CD4-positive, alpha-beta memory T cell (primary cell): ENCODE measurements around the gene GMDS. TPM values are rescaled to one million over a fixed set of nuclear protein-coding genes. Genes with fewer than 3 reads are reported as not detected.

Source experiments
- CTCF ChIA-PET: fragments of 350-600 bp; sonication (Branson Sonifier 250); formaldehyde crosslinking; loops from one replicate; lab custom pipeline; 2021; ENCODE audit warnings: inconsistent platforms; ENCODE audit not compliant: partially characterized antibody; lab: Charles Lee
- POLR2A ChIA-PET: fragments of 350-600 bp; sonication (Branson Sonifier 250); formaldehyde crosslinking; loops from one replicate; lab custom pipeline; 2021; ENCODE audit not compliant: partially characterized antibody; lab: Charles Lee
- DNase-seq, 5 donors: peaks; one replicate each; pipeline versions ENCODE4 v3.0.0 to v3.0.0-alpha.2; 2020 to 2022; ENCODE audit warnings: mixed read lengths in 1 of 5
- H3K27ac ChIP-seq: one replicate; pipeline ENCODE4 v1.7.0; 2013; ENCODE audit warnings: low read depth, low read length
- H3K27me3 ChIP-seq: 2 replicates; pipeline ENCODE4 v1.7.0; 2013; ENCODE audit warnings: mild to moderate bottlenecking, low read length, moderate library complexity; ENCODE audit not compliant: insufficient read depth
- H3K36me3 ChIP-seq: 2 replicates; pipeline ENCODE4 v1.7.0; 2013; ENCODE audit warnings: mild to moderate bottlenecking, low read length, moderate library complexity; ENCODE audit not compliant: insufficient read depth
- H3K4me1 ChIP-seq: 2 replicates; pipeline ENCODE4 v1.7.0; 2013; ENCODE audit warnings: mild to moderate bottlenecking, low read length, moderate library complexity; ENCODE audit not compliant: insufficient read depth
- H3K4me3 ChIP-seq, 2 donors: one replicate each; pipeline ENCODE4 v1.7.0; 2013; ENCODE audit warnings: low read length in 2 of 2, mild to moderate bottlenecking in 1 of 2
- H3K9me3 ChIP-seq, 2 donors: one replicate each; pipeline ENCODE4 v1.7.0; 2013; ENCODE audit warnings: low read length in 2 of 2, control low read depth in 1 of 2; ENCODE audit not compliant: control insufficient read depth in 1 of 2
- H3K27ac Mint-ChIP-seq, 7 donors: one replicate each; pipeline ENCODE4 v1.8.0; 2020 to 2021; ENCODE audit warnings: mixed read lengths in 7 of 7, mild to moderate bottlenecking in 6 of 7, inconsistent platforms in 3 of 7, moderate library complexity in 3 of 7
- H3K27me3 Mint-ChIP-seq, 2 donors: one replicate each; pipeline ENCODE4 v1.8.0; 2020 to 2021; ENCODE audit warnings: mixed read lengths in 2 of 2
- H3K36me3 Mint-ChIP-seq, 2 donors: one replicate each; pipeline ENCODE4 v1.8.0; 2020 to 2021; ENCODE audit warnings: mixed read lengths in 2 of 2, inconsistent platforms in 1 of 2, mild to moderate bottlenecking in 1 of 2
- H3K4me1 Mint-ChIP-seq, 4 donors: one replicate each; pipeline ENCODE4 v1.8.0; 2020 to 2021; ENCODE audit warnings: mixed read lengths in 4 of 4, mild to moderate bottlenecking in 1 of 4
- H3K4me3 Mint-ChIP-seq, 8 donors: one replicate each; pipeline ENCODE4 v1.8.0; 2020 to 2021; ENCODE audit warnings: mixed read lengths in 8 of 8, mild to moderate bottlenecking in 7 of 8, moderate library complexity in 6 of 8, inconsistent platforms in 3 of 8
- H3K9me3 Mint-ChIP-seq, 8 donors: one replicate each; pipeline ENCODE4 v1.8.0; 2020 to 2021; ENCODE audit warnings: mixed read lengths in 8 of 8, mild to moderate bottlenecking in 5 of 8, inconsistent platforms in 3 of 8, moderate library complexity in 1 of 8
- intact Hi-C: fragments of 100-400 bp; cut with micrococcal nuclease; formaldehyde crosslinking; loops from one replicate; pipeline ENCODE4 v1.15.1; 2023
- polyA plus RNA-seq, 2 donors: library from polyadenylated mRNA; unstranded; fragments of 300-500 nt; fragmentation: Illumina TruSeq; gene quantifications; one replicate each; pipeline ENCODE4 v1.2.3, GENCODE V29; 2021
- total RNA-seq, 2 experiments: library from RNA; stranded (reverse); gene quantifications; one replicate each; pipeline ENCODE4 v1.2.3, GENCODE V29; 2021

Gene GMDS
- total and polyA plus RNA-seq, 4 experiments from 2014 or later = 12.1 to 24.0 (median 15.2) TPM

GRCh38 chr6:1580585-1580984 is 664.8 kb downstream of the GMDS start:
- Mint-ChIP-seq H3K4me3 (no peak overlapping the region), H3K9me3 (no peaks in the 10 kb centered on the region), H3K4me1 (no peaks in the 10 kb centered on the region), H3K36me3 (no peaks in the 10 kb centered on the region), H3K27ac (no peak overlapping the region), H3K27me3 (peaks cover 5 to 15% of the 10 kb centered on the region in 2 donors)
- Histone ChIP-seq H3K27me3 (peaks cover 5% of the 10 kb centered on the region), H3K27ac (no peak overlapping the region), H3K4me1 (no peaks in the 10 kb centered on the region), H3K36me3 (no peaks in the 10 kb centered on the region), H3K4me3 (no peak overlapping the region), H3K9me3 (no peaks in the 10 kb centered on the region)
- DNase-seq = no peak
- ChIA-PET CTCF (interaction anchor here (1.0 kb wide), 2 partner anchors 12 to 57 kb away, joined by 3 read pairs; no protein-coding TSS in a partner anchor), POLR2A (no interaction called here)
- intact Hi-C loops = no loop called here

GRCh38 chr6:1580109-1580508 is 665.3 kb downstream of the GMDS start:
- H3K27ac Mint-ChIP-seq = no peak overlapping the region
- H3K27ac ChIP-seq = no peak overlapping the region
- no peaks in the 10 kb centered on the region for H3K36me3 Mint-ChIP-seq
- no peaks in the 10 kb centered on the region for H3K9me3 ChIP-seq
- H3K27me3 ChIP-seq = peaks cover 5% of the 10 kb centered on the region
- CTCF ChIA-PET = interaction anchor here (0.9 to 1.1 kb wide), 3 partner anchors 12 to 1170 kb away, joined by 3 to 4 read pairs (median 3); no protein-coding TSS in a partner anchor
- H3K4me1 Mint-ChIP-seq = no peaks in the 10 kb centered on the region
- no peak for DNase-seq
- H3K4me3 Mint-ChIP-seq = no peak overlapping the region
- no peaks in the 10 kb centered on the region for H3K36me3 ChIP-seq
- H3K27me3 Mint-ChIP-seq = peaks cover 4 to 16% of the 10 kb centered on the region in 2 donors
- no peaks in the 10 kb centered on the region for H3K9me3 Mint-ChIP-seq
- H3K4me1 ChIP-seq = no peaks in the 10 kb centered on the region
- POLR2A ChIA-PET = no interaction called here
- no peak overlapping the region for H3K4me3 ChIP-seq
- intact Hi-C loops = no loop called here

GRCh38 chr6:1579096-1579495 is 666.3 kb downstream of the GMDS start:
- Histone ChIP-seq H3K27ac (no peak overlapping the region), H3K9me3 (no peaks in the 10 kb centered on the region), H3K4me3 (no peak overlapping the region), H3K4me1 (no peaks in the 10 kb centered on the region), H3K27me3 (peaks cover 5% of the 10 kb centered on the region), H3K36me3 (no peaks in the 10 kb centered on the region)
- Mint-ChIP-seq H3K27ac (no peak overlapping the region), H3K27me3 (peaks cover 5 to 20% of the 10 kb centered on the region in 2 donors), H3K9me3 (no peaks in the 10 kb centered on the region), H3K36me3 (no peaks in the 10 kb centered on the region), H3K4me3 (no peak overlapping the region), H3K4me1 (no peaks in the 10 kb centered on the region)
- CTCF ChIA-PET = interaction anchor here (1.1 kb wide), 1 partner anchor 1171 kb away, joined by 4 read pairs; no protein-coding TSS in a partner anchor
- intact Hi-C loops = no loop called here
- DNase-seq = no peak
- POLR2A ChIA-PET = no interaction called here

- H3K27ac ChIP-seq = no peak overlapping the region
- peaks cover 5% of the 10 kb centered on the region for H3K27me3 ChIP-seq
- H3K4me3 Mint-ChIP-seq = no peak overlapping the region
- intact Hi-C loops = no loop called here
- H3K27me3 Mint-ChIP-seq = peaks cover 5 to 18% of the 10 kb centered on the region in 2 donors
- no peaks in the 10 kb centered on the region for H3K9me3 Mint-ChIP-seq
- no peak overlapping the region for H3K27ac Mint-ChIP-seq
- no peaks in the 10 kb centered on the region for H3K4me1 ChIP-seq
- no peak for DNase-seq
- no peak overlapping the region for H3K4me3 ChIP-seq
- ChIA-PET CTCF (interaction anchor here (1.5 kb wide), 1 partner anchor 14 kb away, joined by 3 read pairs; no protein-coding TSS in a partner anchor), POLR2A (no interaction called here)
- no peaks in the 10 kb centered on the region for H3K9me3 ChIP-seq
- H3K36me3 Mint-ChIP-seq = no peaks in the 10 kb centered on the region
- H3K4me1 Mint-ChIP-seq = no peaks in the 10 kb centered on the region
- H3K36me3 ChIP-seq = no peaks in the 10 kb centered on the region
These were observed 667.3 kb downstream of the GMDS start for GRCh38 chr6:1577896-1578745.

- ChIA-PET CTCF (interaction anchor here (1.4 to 1.5 kb wide), 2 partner anchors 13 to 30 kb away, joined by 3 read pairs; no protein-coding TSS in a partner anchor), POLR2A (no interaction called here)
- Mint-ChIP-seq H3K27me3 (peaks cover 5 to 16% of the 10 kb centered on the region in 2 donors), H3K4me3 (no peak overlapping the region), H3K9me3 (peaks cover 0 to 3% (median 0%) of the 10 kb centered on the region in 8 donors), H3K4me1 (no peaks in the 10 kb centered on the region), H3K27ac (no peak overlapping the region), H3K36me3 (no peaks in the 10 kb centered on the region)
- no peak overlapping the region for H3K4me3 ChIP-seq
- no peaks in the 10 kb centered on the region for H3K4me1 ChIP-seq
- DNase-seq = no peak
- H3K9me3 ChIP-seq = no peaks in the 10 kb centered on the region
- no peak overlapping the region for H3K27ac ChIP-seq
- H3K27me3 ChIP-seq = peaks cover 5% of the 10 kb centered on the region
- intact Hi-C loops = no loop called here
- no peaks in the 10 kb centered on the region for H3K36me3 ChIP-seq
These were observed 668.2 kb downstream of the GMDS start for GRCh38 chr6:1577146-1577680.

- intact Hi-C loops = no loop called here
- no peaks in the 10 kb centered on the region for H3K9me3 ChIP-seq
- DNase-seq = no peak
- no peaks in the 10 kb centered on the region for H3K36me3 ChIP-seq
- Mint-ChIP-seq H3K27me3 (peaks cover 5 to 15% of the 10 kb centered on the region in 2 donors), H3K9me3 (peaks cover 0 to 8% (median 4%) of the 10 kb centered on the region in 8 donors), H3K27ac (no peak overlapping the region), H3K36me3 (peaks cover 1 to 3% of the 10 kb centered on the region in 2 donors), H3K4me3 (no peak overlapping the region), H3K4me1 (no peaks in the 10 kb centered on the region)
- POLR2A ChIA-PET = no interaction called here
- CTCF ChIA-PET = interaction anchor here (1.4 kb wide), 1 partner anchor 30 kb away, joined by 3 read pairs; no protein-coding TSS in a partner anchor
- H3K4me3 ChIP-seq = no peak overlapping the region
- peaks cover 5% of the 10 kb centered on the region for H3K27me3 ChIP-seq
- H3K27ac ChIP-seq = no peak overlapping the region
- no peaks in the 10 kb centered on the region for H3K4me1 ChIP-seq
These were observed 668.7 kb downstream of the GMDS start for GRCh38 chr6:1576711-1577110.

- no peaks in the 10 kb centered on the region for H3K4me1 ChIP-seq
- intact Hi-C loops = no loop called here
- Mint-ChIP-seq H3K4me1 (no peaks in the 10 kb centered on the region), H3K9me3 (peaks cover 0 to 14% (median 10%) of the 10 kb centered on the region in 8 donors), H3K27me3 (peaks cover 6 to 15% of the 10 kb centered on the region in 2 donors), H3K36me3 (peaks cover 5% of the 10 kb centered on the region in 2 donors), H3K27ac (no peak overlapping the region), H3K4me3 (no peak overlapping the region)
- H3K36me3 ChIP-seq = no peaks in the 10 kb centered on the region
- H3K4me3 ChIP-seq = no peak overlapping the region
- peaks cover 5% of the 10 kb centered on the region for H3K27me3 ChIP-seq
- ChIA-PET POLR2A (no interaction called here), CTCF (interaction anchor here (1.4 kb wide), 1 partner anchor 31 kb away, joined by 3 read pairs; no protein-coding TSS in a partner anchor)
- H3K9me3 ChIP-seq = no peaks in the 10 kb centered on the region
- no peak overlapping the region for H3K27ac ChIP-seq
- DNase-seq = no peak
These were observed 669.2 kb downstream of the GMDS start for GRCh38 chr6:1576166-1576565.
